Hindlimb muscle (tissue), 1 donor: Measurements from ENCODE around the gene CEP131. TPM values are rescaled to one million over a fixed set of nuclear protein-coding genes. Genes with fewer than 3 reads are reported as not detected.

ENCODE experiments used
- DNase-seq: peaks from one replicate; pipeline ENCODE4 v3.0.0-alpha.2; 2013
- polyA plus RNA-seq: library from polyadenylated mRNA; unstranded; fragments of 120-200 nt; gene quantifications from one replicate; pipeline ENCODE4 v1.2.1, GENCODE V29; 2013; ENCODE audit not compliant: insufficient read length

The CEP131 gene
- polyA plus RNA-seq, 1 donor = 15.4 TPM

GRCh38 chr17:81251709-81252301 is 29.0 kb upstream of the CEP131 start:
- no peak for DNase-seq

GRCh38 chr17:81251094-81251708 is 28.4 kb upstream of the CEP131 start:
- DNase-seq = no peak

- no peak for DNase-seq
Observed at GRCh38 chr17:81250286-81251093, 27.7 kb upstream of the CEP131 start.

GRCh38 chr17:81249223-81250040 is 26.7 kb upstream of the CEP131 start:
- DNase-seq = no peak

- no peak for DNase-seq
Observed at GRCh38 chr17:81248649-81249048, 25.9 kb upstream of the CEP131 start.

GRCh38 chr17:81247339-81247990 is 24.7 kb upstream of the CEP131 start:
- no peak for DNase-seq

GRCh38 chr17:81246679-81247338 is 24.0 kb upstream of the CEP131 start:
- no peak for DNase-seq

- no peak for DNase-seq
Observed at GRCh38 chr17:81246343-81246670, 23.5 kb upstream of the CEP131 start.

GRCh38 chr17:81245665-81246342 is 23.0 kb upstream of the CEP131 start:
- DNase-seq = no peak

- no peak for DNase-seq
Observed at GRCh38 chr17:81245024-81245664, 22.4 kb upstream of the CEP131 start.

- DNase-seq = no peak
Observed at GRCh38 chr17:81244358-81245023, 21.7 kb upstream of the CEP131 start.

- DNase-seq = no peak
Observed at GRCh38 chr17:81243333-81243664, 20.5 kb upstream of the CEP131 start.

GRCh38 chr17:81242421-81243332 is 19.9 kb upstream of the CEP131 start:
- DNase-seq = no peak

- DNase-seq = peak; percentile 53
Observed at GRCh38 chr17:81241648-81242420, 19.1 kb upstream of the CEP131 start.

GRCh38 chr17:81241203-81241602 is 18.4 kb upstream of the CEP131 start:
- DNase-seq = no peak

GRCh38 chr17:81240761-81241160 is 18.0 kb upstream of the CEP131 start:
- no peak for DNase-seq

GRCh38 chr17:81239714-81240555 is 17.2 kb upstream of the CEP131 start:
- DNase-seq = no peak
